Stimulated activated CD4-positive, alpha-beta T cell treated with anti-CD3 and anti-CD28 coated beads, Interleukin-12 subunit alpha, Interleukin-12 subunit beta, amount 100 ng/mL, for 4 hours (primary cell): ENCODE measurements around the gene SPATA46.

Experiments used
- DNase-seq: peaks from one replicate; pipeline ENCODE4 v3.0.0-alpha.2; 2020

SPATA46 gene

GRCh38 chr1:162390396-162391185, 13.9 kb upstream of the SPATA46 start:
- DNase-seq: no peak

- DNase-seq: no peak
These were observed 13.3 kb upstream of the SPATA46 start for GRCh38 chr1:162389971-162390370.

DNA sequence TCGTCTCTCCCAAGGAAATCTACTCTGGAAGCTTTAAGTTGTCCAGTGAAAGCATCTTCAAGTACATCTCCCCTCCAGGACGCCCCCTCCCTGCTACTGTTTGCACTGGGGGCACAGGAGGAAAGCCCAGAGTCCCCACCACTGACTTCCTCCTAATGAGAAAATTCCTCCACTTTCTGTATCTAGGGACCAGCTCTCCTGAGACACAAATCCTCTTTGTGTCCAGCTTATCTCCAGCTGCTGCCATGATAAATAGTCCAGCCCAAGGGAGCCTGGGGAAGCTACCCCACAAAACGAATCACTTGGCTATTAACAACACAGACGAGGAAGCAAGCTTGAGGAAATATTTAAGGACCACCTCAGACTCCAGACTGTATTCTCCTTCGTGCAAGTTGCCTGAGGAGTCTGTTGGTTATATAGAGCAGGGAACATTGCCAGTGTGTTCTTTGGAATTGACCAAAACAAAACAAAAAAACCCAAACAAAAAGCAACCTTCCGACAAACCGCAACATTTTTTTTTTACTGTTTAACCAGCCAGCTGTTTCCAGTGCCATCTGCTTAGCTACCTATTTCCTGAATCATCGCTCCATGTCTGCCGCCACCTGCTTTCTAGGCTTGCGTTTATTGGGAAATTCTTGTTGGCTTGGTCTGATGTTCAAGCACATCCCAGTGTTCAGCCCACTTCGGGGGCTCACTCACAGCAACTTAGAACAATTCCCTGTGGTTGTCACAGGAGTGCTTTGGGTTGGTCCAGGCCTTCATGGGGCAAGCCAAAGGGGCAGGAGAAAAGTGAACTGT, 12.6 kb upstream of the SPATA46 start:
- no peak for DNase-seq

DNA sequence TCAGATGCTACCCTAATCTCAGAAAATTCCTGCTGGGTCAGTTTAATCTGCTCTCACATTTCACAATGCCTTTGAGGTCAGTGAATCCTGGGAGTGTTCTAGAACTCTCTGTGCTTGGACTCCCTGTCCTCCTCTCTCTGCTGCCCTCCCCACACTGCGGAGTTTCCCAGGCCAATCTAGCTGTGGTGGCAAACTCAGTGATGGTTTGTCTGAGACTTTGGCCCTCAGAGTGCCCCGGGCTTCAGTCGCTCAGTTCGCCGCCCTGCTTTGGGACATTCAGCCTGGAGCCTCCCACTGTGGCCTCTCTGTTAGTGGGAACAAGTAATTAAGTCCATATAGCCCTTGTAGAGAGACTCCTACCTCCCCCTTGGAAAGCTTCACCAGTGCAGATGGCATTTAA, 12.0 kb upstream of the SPATA46 start:
- DNase-seq: no peak

GRCh38 chr1:162388083-162388594, 11.5 kb upstream of the SPATA46 start:
- DNase-seq: no peak

DNA sequence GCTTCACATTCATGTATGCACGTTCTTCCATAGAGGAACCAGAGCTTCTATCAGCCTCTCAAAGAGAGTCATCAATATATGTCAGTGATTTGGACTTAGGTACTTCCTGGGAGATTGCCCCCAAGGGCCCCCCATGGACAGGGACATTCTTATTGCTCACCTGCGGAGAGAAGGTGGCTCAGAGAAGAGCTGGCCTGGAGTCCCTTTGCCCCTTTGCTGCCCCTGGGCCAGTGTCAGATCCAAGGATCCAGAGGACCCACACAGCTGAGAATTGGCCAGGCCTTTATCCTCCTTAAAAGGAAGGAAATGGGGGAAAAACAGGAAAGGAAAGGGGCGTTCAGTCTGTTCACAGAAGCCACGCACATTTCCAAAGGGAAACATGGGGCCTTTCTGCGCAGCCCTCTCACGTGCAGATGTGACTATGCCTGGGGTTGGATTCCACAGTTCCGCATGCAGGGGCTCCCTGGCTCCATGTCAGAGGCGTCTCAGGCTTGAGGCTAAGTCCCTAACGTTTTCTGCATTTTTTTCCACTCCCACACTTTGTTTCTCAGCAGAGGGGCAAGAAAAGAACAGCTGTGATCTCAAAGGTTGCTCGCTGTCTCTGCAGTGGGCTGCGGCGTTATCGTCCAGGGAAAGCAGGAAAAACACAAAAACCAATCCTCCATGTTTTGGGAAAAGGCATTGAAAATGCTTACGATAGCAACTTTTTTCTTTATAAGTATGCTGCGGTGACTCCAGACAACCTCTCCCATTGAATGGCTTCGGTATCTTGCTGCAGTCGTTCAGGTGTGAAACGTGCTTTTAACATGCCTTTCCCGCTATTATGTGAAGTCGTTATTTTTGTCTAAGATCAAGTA, 10.8 kb upstream of the SPATA46 start:
- DNase-seq: no peak

- no peak for DNase-seq
These were observed 9.9 kb upstream of the SPATA46 start for GRCh38 chr1:162386292-162387225.

- DNase-seq: no peak
These were observed 9.0 kb upstream of the SPATA46 start for GRCh38 chr1:162385702-162386101.

- DNase-seq: no peak
These were observed 8.6 kb upstream of the SPATA46 start for GRCh38 chr1:162385280-162385623.

DNA sequence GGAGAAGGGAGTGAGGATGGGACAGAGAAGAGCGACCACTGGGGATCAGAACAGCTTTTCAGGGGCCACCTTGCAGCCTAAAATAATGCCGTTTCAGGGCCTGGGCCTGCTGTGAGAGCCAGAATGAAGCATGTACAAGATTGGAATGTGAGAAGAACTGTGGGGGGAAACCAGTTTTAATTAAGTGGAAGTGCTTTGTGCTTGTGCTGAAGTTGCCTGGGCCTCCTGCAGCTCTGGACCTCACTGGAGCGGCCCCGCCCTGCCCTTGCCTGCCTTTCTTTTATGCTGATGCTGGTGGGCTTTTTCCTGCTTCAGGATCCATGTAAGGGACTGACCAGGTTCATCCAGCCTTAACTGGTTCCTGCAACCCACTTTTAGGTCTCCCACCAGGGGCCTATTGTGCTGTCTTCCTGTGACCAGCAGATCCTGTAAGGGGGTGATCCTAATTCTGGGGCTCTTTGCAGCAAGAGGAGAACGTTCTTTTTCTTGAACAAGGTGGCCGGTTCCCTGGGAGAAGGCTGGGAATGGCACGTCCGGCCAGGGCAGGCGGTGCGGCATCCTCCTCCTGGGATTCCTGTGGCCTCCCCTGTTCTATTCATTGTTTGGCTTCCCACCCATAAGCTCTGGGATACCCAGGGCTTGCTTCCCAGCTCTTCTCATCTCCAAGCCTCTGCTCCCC, 8.1 kb upstream of the SPATA46 start:
- DNase-seq: no peak

- no peak for DNase-seq
These were observed 7.5 kb upstream of the SPATA46 start for GRCh38 chr1:162384116-162384515.

DNA sequence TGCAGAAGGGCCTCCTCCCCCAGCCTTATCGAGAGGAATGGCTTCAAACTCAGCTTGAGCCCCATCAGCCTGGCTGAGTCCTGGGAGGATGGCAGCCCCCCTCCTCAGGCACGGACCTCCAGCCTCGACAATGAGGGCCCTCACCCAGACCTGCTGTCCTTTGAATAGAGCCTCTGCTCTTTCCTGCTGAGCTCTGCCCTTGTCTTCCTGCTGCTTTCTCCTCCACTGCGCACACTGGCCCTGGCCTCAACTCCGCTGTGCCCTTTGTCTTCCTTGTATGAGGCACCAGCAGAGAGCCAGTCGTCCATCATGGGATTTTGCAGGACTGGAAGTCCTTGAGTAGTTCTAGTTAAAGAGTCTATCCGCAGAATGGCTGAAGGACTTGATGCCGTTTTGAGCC, 6.9 kb upstream of the SPATA46 start:
- no peak for DNase-seq

DNA sequence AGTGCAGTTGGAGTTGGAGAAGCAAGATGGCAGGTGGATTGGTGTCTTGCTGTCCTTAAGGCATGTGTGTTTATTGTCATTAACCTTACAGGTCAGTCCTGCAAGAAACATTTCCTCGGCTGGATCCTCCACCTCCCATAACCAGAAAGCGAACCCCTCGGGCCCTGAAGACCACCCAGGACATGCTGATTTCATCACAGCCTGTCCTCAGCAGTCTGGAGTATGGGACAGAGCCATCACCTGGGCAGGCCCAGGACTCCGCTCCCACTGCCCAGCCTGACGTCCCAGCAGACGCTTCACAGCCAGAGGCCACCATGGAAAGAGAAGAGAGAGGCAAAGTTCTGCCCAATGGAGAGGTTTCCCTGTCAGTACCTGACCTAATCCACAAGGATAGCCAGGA, 6.4 kb upstream of the SPATA46 start:
- DNase-seq: no peak

GRCh38 chr1:162381941-162382750, 5.5 kb upstream of the SPATA46 start:
- DNase-seq: no peak

GRCh38 chr1:162381383-162381782, 4.7 kb upstream of the SPATA46 start, which contains the start of gene C1orf226:
Gene C1orf226 (plus strand): TSS chr1:162381728. CDS start chr1:162381902, 174 bp downstream.
- DNase-seq: no peak

DNA sequence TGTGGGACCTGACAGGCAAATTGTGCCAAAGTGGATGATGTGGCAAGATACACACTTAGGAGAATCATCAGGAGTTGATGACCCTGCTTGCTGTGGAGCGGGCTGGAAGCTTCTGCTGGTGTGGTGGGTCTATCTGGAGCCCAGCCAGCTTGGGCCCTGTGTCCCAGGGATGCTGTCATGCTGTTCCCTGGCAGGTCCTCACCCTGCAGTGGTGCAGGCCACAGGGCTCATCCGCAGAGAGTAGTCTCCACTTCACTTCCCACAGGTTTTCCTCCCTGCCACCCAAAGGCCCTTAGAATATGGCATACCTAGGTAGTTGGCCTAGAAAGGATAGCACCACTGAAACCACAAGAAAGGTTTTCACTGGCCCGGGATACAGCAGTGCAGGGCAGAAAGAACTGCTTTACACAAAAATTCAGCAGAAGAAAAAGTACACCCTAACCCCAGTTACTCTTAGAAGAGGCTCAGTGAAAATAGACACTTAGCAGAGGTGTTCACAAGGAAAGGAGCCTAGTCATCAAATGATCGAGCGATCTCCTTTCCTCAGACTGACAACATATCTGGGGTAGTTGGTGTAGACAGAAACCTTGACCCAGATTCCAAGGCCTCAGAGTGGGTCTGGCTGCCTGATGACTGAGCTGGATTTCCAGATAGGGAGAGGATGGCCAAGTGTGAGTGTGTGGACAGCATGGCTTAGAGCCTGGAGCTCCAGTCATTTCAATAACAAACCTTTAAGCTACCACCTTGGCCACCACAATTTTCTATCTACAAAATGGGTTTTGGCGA, 3.6 kb upstream of the SPATA46 start:
- no peak for DNase-seq

- no peak for DNase-seq
These were observed 1.2 kb downstream of the SPATA46 start for GRCh38 chr1:162375463-162375862.

DNA sequence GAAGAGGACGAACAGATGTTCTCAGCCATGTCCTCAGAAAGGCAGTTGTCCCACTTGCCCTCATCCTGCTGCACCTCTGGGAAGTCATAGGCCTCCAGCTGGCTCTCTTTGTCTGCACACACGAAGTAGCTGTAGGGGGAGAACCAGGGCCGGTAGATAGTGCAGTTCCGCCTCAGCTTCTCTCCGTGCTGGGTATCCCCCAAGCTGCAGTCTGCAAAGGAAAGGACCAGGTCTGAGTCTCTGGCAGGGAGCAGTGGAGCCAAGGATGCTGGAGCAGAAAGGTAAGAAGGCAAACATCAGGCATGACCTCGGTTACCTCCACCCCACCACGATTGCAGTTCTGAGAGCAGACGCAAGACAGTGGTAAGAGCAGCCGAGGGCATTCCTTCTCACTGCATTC, 2.2 kb downstream of the SPATA46 start:
- no peak for DNase-seq

DNA sequence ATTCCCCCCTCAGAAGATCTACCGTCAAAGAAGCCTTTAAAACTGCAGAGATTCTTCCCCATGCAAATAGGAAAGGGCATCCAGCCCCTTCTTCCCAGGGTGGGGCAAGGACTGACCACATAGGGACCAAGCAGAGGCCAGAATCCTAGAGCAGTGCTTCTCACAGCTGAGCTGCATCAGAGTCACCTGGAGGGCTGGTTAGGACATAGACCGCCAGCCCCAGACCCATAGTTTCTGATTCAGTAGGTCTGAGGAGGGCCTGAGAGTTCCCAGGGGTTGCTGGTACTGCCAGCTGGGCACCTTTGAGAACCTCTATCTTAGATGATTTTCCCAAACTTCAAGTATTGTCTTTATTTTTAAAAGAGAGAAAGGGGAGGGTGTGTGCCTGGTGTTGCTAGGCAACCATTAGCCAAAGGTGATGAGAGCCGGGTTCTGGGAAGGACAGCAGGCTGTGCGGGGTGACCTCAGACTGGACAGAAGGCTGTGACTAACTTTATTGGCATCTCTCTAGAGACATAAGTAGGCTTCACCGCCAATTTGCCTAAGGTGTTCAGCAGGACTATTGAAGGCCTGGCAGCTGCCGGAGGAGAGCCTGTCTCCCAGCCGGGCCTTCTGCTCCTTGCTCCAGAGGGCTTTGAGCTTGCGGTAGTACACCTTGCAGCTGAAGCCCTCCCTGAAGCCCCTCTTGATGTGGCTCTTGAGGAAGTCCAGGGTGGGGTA, 3.0 kb downstream of the SPATA46 start:
- no peak for DNase-seq
